ENCODE results near the gene USP38.
A peak's percentile ranks its signal among the peaks of the same experiment; 100 is the strongest.

The USP38 gene

GRCh38 chr4:143196323-143196722 lies 11.6 kb downstream of the USP38 start:
- no peaks in the 10 kb centered on the region for H3K9me3 ChIP-seq
- TF ChIP-seq CTCF (IDR thresholded peaks at IDR 0.05): no peak
- peaks cover 0 to under 1% (median 0%) of the 10 kb centered on the region in 4 donors for H3K4me1 ChIP-seq
- intact Hi-C loops (cut with DNase I; ENCODE audit: low total_unique reads): no loop called here
- H3K27me3 ChIP-seq: no peaks in the 10 kb centered on the region
- no peak for DNase-seq
- peaks cover 57 to 85% (median 69%) of the 10 kb centered on the region in 3 donors for H3K36me3 ChIP-seq
- no peak overlapping the region for H3K27ac ChIP-seq
- H3K4me3 ChIP-seq: no peak overlapping the region

- intact Hi-C loops (cut with DNase I; ENCODE audit: low total_unique reads): no loop called here
- Histone ChIP-seq H3K4me1 (no peaks in the 10 kb centered on the region), H3K27ac (no peak overlapping the region), H3K36me3 (peaks cover 50 to 71% (median 66%) of the 10 kb centered on the region in 3 donors), H3K4me3 (no peak overlapping the region), H3K9me3 (no peaks in the 10 kb centered on the region), H3K27me3 (no peaks in the 10 kb centered on the region)
- no peak for DNase-seq
- TF ChIP-seq CTCF (IDR thresholded peaks at IDR 0.05): no peak
Measured at GRCh38 chr4:143199503-143199902, 14.8 kb downstream of the USP38 start.

- H3K36me3 ChIP-seq: peaks cover 47 to 61% (median 50%) of the 10 kb centered on the region in 3 donors
- no peak for DNase-seq
- TF ChIP-seq CTCF (IDR thresholded peaks at IDR 0.05): peak; percentile 26 to 30
- no peaks in the 10 kb centered on the region for H3K4me1 ChIP-seq
- H3K4me3 ChIP-seq: no peak overlapping the region
- H3K9me3 ChIP-seq: no peaks in the 10 kb centered on the region
- intact Hi-C loops (cut with DNase I; ENCODE audit: low total_unique reads): loop anchor here (5.0 to 10.0 kb wide), 2 partner anchors 132 to 279 kb away; partner anchors contain the start of gene GAB1
- no peak overlapping the region for H3K27ac ChIP-seq
- H3K27me3 ChIP-seq: no peaks in the 10 kb centered on the region
Measured at GRCh38 chr4:143202824-143203223, 18.1 kb downstream of the USP38 start.

GRCh38 chr4:143203577-143203976 lies 18.9 kb downstream of the USP38 start:
- Histone ChIP-seq H3K9me3 (no peaks in the 10 kb centered on the region), H3K27me3 (no peaks in the 10 kb centered on the region), H3K4me1 (no peaks in the 10 kb centered on the region), H3K27ac (no peak overlapping the region), H3K4me3 (no peak overlapping the region), H3K36me3 (peaks cover 39 to 54% (median 42%) of the 10 kb centered on the region in 3 donors)
- no peak for DNase-seq
- intact Hi-C loops (cut with DNase I; ENCODE audit: low total_unique reads): loop anchor here (5.0 to 10.0 kb wide), 2 partner anchors 131 to 279 kb away; partner anchors contain the start of gene GAB1
- no peak for TF ChIP-seq CTCF (IDR thresholded peaks at IDR 0.05)

GRCh38 chr4:143207555-143207954 lies 22.8 kb downstream of the USP38 start:
- DNase-seq: no peak
- peak; percentile 34 to 38 for TF ChIP-seq CTCF (IDR thresholded peaks at IDR 0.05)

GRCh38 chr4:143212566-143212965 lies 27.8 kb downstream of the USP38 start:
- Histone ChIP-seq H3K27me3 (no peaks in the 10 kb centered on the region), H3K9me3 (no peaks in the 10 kb centered on the region), H3K4me1 (peaks cover 0 to 12% (median 0%) of the 10 kb centered on the region in 4 donors), H3K4me3 (no peak overlapping the region), H3K36me3 (peaks cover 26 to 37% (median 27%) of the 10 kb centered on the region in 3 donors), H3K27ac (no peak overlapping the region)
- TF ChIP-seq CTCF (IDR thresholded peaks at IDR 0.05): no peak
- no peak for DNase-seq
- intact Hi-C loops (cut with DNase I; ENCODE audit: low total_unique reads): no loop called here

More at GRCh38 chr4:143207555-143207954, 22.8 kb downstream of the USP38 start:
- Histone ChIP-seq H3K36me3 (peaks cover 31 to 45% (median 36%) of the 10 kb centered on the region in 3 donors), H3K4me3 (no peak overlapping the region), H3K4me1 (no peaks in the 10 kb centered on the region), H3K9me3 (no peaks in the 10 kb centered on the region), H3K27ac (no peak overlapping the region), H3K27me3 (no peaks in the 10 kb centered on the region)
- intact Hi-C loops (cut with DNase I; ENCODE audit: low total_unique reads): loop anchor here (10.0 kb wide), 1 partner anchor 127 kb away; the partner anchor contains the start of gene GAB1
